Measurements from ENCODE around the gene FOXL3.
"Not testable (repeated sequence)": the region's sequence is repeated elsewhere in the genome, so short reads cannot be mapped to it uniquely, and the experiment has no call there.

The FOXL3 gene

DNA sequence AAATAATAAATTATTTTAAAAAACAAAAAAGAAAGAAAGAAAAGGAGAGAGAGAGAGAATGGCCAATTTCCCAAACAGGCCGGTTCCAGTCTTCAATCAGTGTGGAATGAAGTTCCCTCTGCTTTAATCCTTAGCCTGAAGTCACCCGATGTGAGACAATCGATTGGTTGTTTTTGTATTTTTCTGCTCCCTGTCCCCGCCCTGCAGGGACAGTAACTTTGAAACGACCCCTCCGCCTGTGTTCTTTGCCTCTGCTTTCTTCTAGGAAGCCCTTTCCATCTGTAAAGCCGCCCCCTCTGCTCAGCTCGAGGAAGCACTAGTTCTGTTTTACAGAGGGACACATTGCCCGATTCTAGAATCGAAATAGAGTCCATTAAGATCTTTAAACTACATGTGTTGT, 33.4 kb downstream of the FOXL3 start:
- no peak for DNase-seq (ENCODE audit: low spot score)

DNA sequence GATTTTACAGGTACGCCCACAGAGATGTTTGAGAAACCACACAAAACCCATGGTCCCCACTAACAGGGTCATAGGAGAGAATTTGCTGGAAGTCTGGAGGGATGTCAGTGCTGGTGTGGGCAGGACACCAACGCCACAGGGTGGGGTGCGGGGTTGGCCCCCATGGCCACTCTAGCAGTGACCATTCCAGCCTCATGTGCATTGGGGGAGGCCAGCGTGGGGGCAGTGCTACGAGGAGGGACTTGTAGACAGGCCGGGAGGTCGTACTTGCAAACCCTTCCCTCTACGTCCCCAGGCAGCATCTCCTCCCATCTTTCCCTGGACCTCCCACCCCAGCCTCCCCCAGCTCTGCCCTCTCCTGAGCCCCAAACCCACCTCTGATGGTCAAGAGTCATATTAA, 34.0 kb downstream of the FOXL3 start:
- no peak for DNase-seq (ENCODE audit: low spot score)

DNA sequence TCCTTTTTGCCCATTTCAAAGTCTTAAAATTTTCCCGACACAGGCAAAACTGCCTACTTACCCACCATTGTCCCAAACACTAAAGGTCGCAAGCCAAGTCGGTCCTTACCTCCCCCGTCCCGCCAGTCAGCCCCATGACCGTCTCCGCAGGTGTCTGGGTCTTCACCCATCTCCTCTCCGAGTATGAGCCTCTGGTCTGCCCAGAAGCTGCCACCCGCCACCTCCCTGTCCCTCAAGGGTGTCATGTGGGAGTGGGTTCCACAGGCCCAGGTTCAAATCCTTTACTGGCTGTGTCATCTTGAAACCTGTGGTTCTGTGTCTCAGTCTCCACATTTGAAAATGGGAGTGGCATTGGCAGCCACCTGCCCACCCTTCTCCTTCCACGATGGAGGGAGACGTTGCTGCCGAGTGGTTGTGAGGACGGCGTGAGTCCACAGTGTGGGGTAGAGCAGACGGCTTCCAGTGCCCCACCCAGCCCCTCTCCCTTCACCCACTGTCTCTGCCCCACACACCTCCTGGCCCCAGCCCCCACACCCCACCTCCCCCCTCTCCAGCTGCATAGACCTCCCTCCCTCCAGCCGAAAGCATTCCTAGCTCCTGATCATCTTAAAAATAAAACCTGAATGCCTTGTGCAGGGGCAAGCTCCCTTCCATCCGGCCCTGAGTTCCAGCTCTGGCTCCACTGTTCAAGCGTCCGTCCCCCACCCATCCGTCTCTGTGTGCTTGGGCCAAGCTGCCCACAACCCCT, 35.3 kb downstream of the FOXL3 start:
- DNase-seq (ENCODE audit: low spot score) = no peak

DNA sequence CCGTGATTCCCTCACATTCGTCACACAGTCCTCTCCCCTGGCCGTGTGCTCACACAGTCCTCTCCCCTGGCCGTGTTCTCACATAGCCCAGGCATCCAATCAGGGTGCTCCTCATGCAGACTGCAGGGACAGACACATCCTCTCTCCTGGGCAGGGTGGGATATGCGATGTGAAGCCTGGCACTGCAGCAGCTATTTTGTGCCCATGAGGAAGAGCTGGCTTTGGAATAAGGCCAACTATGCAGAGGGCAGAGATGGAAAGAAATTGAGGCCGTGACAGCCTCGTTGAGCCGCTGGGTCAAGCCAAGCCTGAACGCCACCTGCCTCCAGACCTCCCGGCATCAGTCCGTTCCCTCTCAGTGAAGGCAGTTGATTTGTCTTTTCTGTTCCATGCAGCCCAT, 35.8 kb downstream of the FOXL3 start:
- no peak for DNase-seq (ENCODE audit: low spot score)

DNA sequence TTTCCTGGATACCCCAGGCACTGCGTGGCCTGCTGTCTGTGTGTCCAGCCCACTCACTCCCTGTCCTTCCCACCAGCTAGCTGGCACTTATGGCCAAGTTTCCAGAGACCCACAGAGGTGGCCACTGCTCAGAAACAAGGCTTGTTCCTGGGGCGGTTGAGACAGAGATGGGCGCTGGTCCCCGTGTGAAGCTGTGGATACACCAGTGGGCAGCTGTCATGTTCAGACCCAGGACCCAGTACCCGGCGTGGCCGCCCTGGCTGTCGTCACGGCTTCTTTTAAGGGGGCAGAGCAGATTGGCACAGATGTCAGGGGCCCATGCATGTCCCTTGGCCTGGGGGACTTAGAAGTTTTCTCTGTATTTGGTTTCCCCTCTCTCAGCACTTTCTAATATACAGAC, 36.3 kb downstream of the FOXL3 start:
- DNase-seq (ENCODE audit: low spot score) = no peak

DNA sequence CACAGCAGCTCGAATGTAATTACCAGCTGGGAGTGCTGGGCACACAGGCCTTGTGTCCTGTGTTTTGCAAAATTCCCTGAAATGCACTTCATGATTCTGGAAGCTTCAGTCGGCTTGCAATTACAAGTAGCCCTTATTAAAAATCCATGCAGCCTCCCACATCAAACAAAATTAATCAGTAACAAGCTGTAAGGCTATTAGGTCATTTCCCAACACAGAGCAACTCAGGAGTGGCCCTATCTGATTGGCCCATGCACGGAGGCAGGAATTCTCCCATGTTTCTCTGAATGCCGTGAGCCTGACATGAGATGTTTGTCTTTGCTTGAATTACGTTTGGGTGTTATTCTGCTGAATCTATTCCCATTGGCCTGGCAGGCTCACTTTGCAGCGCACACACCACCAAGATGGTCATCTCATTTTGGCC, 36.9 kb downstream of the FOXL3 start:
- no peak for DNase-seq (ENCODE audit: low spot score)

DNA sequence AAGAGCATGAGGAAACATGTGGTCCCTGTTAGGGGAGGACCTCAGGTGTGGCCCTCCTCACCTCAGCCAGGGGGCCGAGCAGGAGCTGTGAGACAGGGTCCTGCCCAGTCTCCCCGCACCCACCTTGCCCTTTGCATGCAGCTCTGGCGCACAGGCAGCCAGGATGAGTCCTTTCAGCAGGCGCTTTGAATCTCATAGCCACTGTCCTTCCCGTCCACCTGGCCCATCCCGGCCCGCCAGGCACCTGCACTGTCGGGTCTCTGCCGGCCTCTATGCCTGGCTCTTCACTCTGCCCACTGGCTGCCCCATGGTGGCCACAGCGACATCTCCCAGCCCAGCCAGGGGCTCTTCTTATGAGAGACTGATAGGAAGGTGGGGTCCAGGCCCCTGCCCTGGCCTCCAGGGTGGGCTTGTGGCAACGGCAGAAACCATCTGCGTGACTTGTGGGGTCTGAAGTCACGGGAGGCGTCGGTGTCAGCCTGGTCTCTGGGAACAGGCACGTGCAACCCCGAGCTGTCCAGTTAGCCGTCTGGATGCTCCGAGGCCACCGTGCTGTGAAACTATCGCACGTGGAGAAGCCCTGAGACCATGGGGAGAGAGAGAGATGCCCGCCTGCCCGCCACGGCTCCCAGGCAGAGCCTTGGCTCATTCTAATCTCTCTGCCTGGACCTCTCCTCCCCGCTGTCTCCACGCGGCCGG, 37.4 kb downstream of the FOXL3 start:
- DNase-seq (ENCODE audit: low spot score) = no peak

DNA sequence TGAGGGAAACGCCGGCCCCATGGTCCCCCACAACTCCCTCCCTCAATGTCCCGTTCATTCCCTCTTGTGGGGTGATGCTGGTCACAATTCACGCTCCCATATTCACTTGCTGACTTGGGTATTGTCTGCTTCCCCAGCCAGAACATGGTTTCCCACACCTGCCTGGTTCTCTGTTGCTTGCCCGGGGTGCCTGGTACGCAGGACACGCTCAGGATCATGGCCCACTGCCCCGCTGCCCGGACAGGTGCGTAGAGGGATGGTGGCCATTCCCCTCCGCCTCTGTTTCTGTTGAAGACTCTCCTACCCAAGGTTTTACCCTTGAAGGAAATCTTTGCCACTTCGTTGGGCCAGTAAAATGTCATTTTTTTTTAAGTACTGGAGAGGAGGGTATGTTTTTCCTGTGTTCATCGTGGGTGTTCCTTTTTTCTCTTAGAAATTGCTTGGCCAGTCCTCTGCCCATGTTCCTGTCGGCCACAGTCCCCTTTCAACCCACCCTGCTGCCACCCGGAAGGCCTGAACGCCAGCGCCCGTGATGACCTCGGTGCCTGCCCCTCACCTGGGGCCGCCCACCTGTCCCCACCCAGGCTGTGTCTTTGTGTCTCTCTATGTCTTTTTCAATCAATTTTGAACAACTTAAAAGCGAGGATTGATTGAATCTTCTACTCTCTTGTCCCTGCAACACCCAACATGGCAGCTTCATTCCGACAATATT, 38.2 kb downstream of the FOXL3 start:
- no peak for DNase-seq (ENCODE audit: low spot score)

DNA sequence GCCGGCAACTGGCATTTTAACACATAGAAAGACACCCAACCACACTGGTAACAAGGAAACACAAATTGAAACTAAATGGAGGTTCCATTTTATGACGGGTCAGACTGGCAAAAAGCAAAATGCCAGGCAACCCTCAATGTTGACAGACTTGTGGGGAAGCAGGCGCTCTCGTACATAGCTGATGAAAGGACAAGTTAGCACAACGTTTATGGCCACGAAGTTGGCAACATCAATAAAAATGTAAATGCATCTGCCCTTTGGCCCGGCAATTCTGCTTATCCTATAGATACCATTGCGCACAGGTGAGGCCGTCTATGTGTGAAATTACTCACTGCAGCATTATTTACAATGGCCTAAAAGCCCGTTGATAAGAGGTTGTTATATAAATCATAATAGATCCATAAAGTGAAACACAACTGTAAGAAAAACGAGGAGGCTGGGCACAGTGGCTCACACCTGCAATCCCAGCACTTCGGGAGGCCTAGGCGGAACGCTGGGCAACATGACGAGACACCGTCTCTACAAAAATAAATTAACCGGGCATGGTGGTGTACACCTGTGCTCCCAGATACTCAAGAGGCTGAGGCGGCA, 39.8 kb downstream of the FOXL3 start:
- no peak for DNase-seq (ENCODE audit: low spot score)

DNA sequence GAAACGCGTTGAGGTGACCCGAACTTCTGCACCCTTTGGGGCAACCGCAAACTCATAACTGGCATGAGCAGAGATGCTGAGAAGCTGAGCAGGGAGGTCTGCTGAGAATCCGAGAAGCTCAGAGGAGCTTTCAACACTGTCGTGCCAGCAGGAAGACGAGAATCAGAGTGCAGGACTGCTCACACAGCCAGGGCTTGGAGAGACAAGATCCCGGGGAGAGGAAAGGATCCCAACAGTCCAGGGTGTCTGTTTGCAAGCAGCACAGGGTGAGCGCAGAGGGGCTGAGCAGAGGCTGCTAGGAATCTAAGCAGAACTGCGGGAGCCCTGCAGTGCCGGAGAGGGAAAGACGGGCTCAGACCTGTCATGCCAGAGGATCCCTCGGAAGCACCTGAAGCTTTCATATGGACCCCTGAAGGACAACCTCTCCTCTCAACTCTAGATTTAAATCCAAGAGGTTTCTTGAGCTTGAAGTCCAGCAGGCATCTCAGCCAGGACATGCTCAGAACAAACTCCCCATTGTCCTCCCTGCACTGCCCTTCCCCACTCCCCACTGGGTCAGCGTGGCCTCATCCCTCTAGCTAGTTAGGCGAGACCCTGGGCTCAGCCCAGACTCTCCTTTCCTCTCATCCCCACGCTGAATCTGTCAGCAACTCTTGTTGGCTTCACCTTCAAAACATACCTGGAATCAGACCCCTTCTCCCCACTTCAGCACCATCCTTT, 40.7 kb downstream of the FOXL3 start:
- peak; percentile 53 for DNase-seq (ENCODE audit: low spot score)

DNA sequence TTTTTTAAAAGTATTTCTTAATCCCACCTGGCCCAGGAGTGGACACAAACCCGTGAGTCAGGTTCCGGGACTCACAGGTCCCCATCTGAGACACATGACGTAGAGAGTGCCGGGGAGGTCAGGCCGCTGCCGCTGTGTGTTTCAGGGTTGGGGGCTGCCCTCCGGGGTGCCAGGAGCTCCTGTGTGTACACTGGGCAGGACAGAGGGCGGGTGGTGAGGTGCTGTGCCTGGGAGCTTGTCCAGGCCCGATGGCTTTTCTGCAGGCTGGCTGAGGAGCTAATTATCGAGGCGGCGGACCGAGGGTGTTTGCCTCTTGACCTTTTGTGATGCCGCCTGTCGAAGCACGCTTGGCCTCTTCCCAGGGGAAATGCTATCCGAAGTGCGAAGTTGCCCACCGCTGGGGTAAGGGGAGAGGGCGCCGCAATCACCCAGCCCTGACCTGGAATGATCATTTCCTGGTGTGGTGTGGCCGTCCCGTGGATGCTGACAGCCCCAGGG, 42.1 kb downstream of the FOXL3 start:
- DNase-seq (ENCODE audit: low spot score) = no peak

DNA sequence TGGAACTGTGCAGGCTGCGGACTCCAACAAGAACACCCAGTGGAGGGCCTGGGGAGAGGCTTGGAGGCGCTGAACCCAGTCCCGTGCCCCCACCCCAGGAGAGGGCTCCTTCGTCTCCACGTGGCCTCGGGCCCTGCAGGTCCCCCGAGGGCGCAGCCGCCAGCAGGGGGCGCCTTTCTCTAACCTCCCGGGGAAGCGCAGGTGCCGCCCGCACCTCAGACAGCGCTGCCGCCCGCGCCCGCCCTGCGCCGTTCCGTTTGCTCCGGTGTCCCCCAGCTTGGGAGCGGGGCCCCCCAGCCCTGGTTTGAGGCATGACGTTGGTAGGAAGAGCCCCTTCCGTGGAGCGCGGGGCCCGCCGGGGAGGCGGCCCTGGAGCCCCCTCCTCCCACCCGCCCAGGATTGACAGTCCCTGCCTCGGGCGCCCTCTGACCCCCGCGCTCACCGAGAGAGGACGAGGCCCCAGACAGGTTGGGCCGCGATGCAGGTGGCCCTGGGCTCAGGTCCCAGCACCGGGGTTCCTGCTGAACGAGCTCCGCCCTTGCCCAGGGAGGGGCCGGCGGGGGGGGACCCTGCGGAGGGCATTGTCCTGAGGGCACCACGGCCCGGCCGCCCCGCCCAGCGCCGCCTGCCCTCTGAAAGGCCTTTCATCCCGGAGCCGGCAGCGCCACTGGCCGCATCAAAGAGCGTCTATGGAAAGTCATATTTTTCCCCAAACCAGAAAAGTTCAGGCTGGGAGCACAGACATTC, 42.8 kb downstream of the FOXL3 start:
- peak; percentile 76 for DNase-seq (ENCODE audit: low spot score)

DNA sequence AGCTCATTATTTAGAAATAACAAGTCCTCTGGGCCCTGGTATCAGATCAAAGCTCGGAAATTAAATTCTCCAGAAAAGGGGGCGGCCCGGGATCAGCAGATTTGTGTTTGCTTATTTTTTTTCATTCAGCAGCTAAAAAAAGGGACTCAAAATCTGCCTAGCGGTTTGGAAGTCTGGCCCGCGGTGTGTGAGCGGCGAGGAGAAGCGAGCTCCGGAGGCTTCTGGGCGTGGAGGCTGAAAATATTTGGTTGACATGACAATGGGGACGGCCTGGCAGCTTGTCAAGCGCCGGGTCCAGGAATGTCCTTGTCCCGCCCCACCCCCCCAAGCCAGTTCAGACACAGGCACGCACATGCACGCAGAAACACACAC, 43.4 kb downstream of the FOXL3 start:
- peak; percentile 23 for DNase-seq (ENCODE audit: low spot score)

DNA sequence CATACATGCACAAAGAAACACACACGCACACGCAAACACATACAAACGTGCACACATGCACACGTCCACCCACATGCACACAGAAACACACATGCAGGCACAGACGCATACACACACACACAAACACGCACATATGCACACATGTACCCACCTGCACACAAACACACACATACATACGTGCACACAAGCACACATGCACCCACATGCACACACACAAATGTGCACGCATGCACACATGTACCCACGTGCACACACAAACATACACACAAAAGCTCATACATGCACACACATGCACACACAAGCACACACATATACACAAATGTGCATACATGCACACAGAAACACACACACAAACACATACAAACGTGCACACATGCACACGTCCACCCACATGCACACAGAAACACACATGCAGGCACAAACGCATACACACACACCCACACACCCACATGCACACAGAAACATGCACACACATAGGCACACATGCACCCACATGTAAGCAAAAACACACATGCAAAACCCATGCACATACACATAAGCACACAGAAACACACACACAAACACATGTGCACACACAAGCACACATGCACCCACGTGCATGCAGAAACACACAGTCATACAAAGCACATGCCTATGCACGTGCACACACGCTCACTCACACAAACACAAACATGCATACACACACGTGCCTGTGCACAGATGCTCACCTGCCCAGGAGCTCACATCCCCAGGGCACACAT, 44.8 kb downstream of the FOXL3 start:
- DNase-seq (ENCODE audit: low spot score) = no peak

DNA sequence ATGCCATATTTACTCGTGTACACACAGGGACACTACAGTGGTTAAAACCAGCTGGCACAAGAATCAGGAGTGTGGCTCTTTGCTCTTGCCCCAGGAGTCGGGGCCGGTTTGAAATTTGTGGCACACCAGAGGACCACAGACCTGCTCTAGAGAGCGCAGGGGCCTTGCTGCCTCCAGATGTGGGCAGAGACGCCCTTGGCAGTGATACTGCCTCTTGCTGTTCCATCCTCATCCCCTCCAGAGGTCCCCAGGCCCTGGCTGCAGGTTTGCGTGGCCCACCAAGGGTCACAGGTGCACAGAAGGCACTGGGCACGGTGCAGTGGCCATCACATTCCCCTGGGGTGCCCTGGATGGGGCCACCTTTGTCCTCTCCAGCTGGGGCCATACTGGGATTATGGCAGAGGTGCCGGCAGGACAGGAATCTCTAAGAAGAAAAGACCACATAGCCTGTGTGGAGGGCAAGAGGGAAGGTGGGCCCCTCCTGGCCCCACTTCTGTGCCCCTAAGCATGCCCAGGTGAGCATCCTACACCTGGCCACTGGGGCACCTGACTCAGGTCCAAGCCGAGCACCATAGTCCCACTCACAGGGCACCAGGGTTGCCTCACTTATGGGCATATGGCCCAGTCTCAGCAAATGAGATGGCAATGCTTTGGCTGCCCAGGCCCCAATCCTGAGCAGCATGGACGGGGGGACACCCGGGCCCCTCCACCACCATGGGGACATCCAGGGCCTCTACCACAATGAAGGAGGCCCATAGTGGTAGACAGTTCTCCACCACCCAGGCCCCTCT, 45.6 kb downstream of the FOXL3 start:
- DNase-seq (ENCODE audit: low spot score) = no peak

DNA sequence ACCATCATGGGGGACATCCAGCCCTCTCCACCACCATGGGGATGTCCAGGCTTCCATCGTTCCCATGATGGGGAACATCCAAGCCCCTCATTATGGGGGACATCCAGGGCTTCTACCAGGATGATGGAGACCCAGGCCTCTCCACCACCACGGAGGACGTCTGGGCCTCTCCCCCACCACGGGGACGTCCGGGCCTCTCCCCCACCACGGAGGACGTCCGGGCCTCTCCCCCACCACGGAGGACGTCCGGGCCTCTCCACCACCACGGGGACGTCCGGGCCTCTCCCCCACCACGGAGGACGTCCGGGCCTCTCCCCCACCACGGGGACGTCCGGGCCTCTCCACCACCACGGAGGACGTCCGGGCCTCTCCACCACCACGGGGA, 46.2 kb downstream of the FOXL3 start:
- DNase-seq (ENCODE audit: low spot score) = not testable (repeated sequence)

DNA sequence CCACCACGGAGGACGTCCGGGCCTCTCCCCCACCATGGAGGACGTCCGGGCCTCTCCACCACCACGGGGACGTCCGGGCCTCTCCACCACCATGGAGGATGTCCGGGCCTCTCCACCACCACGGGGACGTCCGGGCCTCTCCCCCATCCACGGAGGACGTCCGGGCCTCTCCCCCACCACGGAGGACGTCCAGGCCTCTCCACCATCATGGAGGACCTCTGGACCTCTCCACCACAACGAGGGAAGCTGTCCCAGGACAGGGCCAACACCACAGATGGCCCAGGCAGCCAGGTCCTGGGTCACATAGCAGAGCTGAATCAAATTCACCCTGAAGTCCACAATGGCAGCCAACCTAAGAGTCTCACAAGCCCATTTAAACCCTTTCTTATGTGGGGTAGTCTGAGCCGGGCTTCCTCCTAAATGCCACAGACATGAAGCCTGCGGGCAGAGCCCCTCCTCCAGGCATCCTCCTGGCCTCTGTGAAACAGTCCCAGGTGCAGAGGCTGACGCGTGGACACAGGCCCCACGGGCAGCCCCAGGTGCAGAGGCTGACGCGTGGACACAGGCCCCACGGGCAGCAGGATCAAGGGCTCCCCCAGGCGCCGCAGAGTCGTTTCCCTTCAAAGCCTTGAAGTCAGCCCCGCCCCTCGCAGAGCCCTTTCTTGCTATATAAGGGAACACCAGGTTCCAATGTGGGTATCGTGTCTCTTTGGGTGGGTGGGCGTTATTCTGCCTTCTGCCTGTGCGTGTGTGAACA, 47.0 kb downstream of the FOXL3 start:
- no peak for DNase-seq (ENCODE audit: low spot score)

DNA sequence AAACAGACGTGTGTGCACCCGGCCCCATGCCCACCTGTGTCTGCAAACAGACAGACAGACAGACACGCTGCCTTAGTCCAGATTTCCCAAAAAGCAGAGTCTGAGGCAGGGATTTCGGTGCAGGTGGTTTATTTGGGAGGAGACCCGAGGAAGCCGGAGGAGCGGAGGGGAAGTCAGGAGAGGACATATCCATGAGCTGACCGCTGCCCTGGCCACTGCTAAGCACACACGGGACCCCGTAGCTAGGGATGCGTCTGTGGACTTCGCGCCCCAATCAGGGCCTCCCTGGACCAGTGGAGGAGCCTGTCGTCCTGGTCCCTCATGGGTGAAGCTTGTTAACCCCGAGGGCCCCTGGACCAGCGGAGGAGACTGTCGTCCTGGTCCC, 47.6 kb downstream of the FOXL3 start:
- DNase-seq (ENCODE audit: low spot score) = no peak
